HG03025 (cell line): ENCODE data around the gene CD47.

Experiments used
- ATAC-seq: cut with Tn5 transposase; IDR thresholded peaks from one replicate; pipeline ENCODE4 v1.9.1; 2021; ENCODE audit warnings: mild to moderate bottlenecking, moderate library complexity; ENCODE audit not compliant: unreplicated experiment, low FRiP score

CD47 gene

GRCh38 chr3:108060331-108060730 is 30.5 kb downstream of the CD47 start:
- ATAC-seq: no peak

- no peak for ATAC-seq
Measured at GRCh38 chr3:108055931-108056330, 34.9 kb downstream of the CD47 start.

- no peak for ATAC-seq
Measured at GRCh38 chr3:108054935-108055334, 35.9 kb downstream of the CD47 start.

DNA sequence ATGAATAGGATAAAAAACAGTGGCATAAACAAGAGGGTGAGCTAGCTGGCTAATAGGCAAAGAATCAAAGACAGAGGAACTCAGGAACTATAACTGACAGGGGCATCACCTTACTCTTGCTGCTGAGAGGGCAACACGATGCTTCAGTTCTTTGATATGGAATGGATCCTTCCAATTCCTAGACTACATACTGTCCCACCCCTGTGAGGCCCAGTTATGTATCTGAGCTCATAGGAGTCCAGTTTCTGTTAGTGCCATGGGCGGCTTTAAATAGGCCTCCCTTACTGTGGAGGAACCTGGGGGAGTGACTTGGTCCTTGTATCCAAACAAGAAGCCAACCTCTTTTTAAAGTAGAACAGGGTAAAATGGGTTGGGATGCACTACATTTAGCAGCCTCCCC is 37.3 kb downstream of the CD47 start:
- no peak for ATAC-seq

GRCh38 chr3:108053067-108053466 is 37.8 kb downstream of the CD47 start:
- ATAC-seq: no peak

DNA sequence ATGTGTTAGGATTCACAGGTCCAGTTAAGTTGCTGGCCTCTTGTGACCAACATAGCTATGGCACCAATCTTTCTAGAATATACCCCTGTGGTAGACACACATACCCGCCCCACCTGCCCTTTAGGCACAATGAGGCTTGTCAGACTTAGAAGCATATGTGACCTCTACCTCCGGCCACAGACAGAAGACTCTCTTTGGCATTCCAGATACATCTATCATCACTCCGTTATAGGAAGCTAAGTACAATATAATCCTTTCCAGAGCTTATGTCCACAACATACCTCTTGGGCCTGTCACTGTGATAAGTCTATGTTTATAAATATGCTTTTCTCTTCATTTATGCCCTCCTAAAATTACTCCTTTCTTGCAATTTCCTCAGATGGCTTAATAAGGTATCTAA is 39.8 kb downstream of the CD47 start:
- no peak for ATAC-seq

DNA sequence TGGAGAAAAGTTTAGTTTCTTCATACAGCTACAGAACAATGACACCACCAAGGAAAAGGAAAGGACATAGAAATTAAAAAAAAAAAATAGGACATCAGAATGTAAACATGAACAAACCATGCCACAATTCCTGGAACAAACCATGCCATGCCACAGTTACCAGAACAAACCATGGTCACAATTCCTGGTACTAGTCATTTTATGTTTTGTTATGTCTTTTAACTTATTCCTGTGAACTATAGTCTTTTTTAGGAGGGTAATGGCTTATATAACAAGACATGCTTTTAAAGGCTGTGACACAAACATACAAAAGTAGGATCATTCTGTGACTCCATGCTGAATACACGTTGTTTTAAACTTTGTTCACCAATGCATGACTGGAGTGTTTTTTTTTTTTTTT is 42.8 kb downstream of the CD47 start:
- ATAC-seq: no peak

DNA sequence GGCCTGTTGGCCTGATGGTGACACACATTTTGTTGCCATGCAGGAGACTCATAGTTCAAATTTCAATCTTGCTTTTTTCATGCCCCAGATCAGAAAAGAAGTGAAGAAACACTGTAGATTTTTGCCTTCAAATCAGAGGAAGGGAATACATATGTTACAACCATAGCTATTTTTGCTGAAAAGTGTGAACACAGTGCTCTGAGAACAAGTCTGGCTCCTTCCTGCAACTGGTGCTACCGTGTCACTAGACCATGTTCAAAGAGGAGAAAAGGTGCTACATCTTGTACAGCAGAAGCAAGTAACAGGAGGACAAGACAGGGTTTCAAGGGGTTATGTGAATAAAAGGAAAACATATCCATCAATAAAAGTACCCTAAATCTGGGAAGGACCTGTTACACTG is 44.6 kb downstream of the CD47 start:
- ATAC-seq: no peak

DNA sequence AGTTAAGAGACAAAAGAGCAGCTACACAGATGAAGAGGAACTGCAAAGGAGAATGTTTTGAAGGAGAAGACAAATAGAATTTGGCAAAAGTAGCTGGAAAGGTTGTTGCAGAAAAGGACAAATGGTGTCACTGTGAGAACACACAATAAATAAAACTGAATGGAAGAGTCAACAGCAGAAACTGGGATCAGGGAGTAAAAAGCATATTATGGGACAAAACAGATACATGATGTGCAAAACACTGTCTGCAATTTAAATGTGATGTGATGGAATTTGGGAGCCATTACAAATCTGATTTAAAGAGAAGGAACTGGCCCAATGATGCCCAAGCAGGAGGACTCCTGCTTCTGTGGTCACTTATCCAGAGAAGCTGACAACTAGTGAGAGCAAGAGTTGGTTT is 46.1 kb downstream of the CD47 start:
- ATAC-seq: no peak

GRCh38 chr3:108042300-108042699 is 48.5 kb downstream of the CD47 start:
- ATAC-seq: no peak

GRCh38 chr3:108041253-108041652 is 49.6 kb downstream of the CD47 start:
- ATAC-seq: no peak

DNA sequence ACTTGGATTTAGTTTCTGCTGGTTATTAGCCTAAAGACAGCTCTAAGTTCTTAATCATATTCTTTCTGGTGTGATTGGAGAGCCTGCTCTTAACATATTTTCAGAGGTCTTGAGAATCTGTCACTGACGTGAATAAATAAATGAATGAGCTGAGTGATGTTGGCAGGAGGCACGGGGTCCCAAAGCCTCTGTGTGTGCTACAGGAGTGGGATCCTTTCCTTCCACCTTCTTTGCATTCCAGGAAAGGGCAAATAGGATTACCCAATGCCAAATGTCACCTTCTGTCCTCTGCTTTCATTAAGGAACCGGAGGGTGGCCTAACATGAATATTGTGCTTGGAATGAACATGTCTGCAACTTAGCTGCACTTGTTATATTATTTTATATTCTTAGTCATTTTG is 53.1 kb downstream of the CD47 start:
- no peak for ATAC-seq

- ATAC-seq: no peak
Measured at GRCh38 chr3:108036984-108037741, 53.7 kb downstream of the CD47 start.

GRCh38 chr3:108036401-108036800 is 54.4 kb downstream of the CD47 start:
- ATAC-seq: no peak

DNA sequence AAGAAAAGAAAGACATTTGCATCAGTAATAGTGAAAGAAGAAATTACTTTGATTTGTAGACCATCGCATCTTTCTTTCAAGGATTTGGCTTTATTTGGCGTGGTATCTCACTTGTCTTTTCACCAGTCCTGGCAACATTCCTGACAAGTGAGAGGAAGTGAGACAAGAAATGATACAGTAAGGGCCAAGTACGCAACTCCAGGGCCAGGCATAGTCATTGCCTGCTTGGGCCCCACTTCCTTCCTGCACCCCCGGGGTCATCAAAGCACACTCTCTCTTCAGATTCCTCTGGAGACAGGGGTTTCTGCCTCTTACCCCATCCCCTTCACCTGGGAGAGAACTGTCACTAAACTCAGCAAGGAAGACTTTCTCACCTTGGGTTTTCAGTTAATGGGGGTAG is 55.1 kb downstream of the CD47 start:
- ATAC-seq: no peak

- no peak for ATAC-seq
Measured at GRCh38 chr3:108031895-108032294, 58.9 kb downstream of the CD47 start.

DNA sequence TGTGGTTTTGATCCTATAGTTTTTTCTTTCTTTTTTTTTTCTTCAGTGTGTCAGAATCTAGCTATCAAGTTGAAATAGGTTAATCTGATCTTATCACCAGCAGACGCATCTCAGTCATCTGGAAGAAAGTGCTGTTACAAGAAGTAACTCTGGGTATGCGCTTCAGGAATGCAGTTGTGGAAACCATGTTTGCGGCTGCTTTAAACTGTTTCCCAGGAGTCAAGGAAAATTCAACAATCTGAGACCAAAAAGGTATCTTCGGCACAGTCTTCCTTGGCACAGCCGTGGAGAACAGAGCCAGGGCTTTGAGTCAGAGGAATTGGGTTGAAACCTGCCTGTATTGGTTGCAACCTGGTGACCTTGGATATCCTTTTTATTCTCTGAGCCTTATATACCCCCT is 59.9 kb downstream of the CD47 start:
- ATAC-seq: no peak

- no peak for ATAC-seq
Measured at GRCh38 chr3:108029466-108029865, 61.4 kb downstream of the CD47 start.

- no peak for ATAC-seq
Measured at GRCh38 chr3:108028896-108029295, 61.9 kb downstream of the CD47 start.

DNA sequence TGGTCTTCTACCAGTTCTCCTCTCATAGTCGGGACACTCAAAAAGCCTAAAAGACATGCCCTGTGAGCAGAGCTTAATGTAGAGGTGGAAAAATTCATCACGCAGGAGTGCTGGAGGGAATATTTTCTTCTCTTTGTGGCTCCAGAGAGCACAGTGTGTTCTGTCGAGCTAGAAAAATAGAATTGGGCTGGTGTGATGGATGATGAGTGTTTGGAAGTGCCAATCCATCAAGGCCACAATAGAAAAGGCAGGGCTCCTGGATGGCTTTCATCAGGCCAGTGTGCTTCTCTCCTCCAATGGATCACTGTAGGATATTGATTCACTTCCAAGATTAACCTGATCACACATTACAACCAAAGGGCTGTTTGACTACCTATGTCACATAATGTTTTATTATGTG is 65.7 kb downstream of the CD47 start:
- ATAC-seq: no peak

DNA sequence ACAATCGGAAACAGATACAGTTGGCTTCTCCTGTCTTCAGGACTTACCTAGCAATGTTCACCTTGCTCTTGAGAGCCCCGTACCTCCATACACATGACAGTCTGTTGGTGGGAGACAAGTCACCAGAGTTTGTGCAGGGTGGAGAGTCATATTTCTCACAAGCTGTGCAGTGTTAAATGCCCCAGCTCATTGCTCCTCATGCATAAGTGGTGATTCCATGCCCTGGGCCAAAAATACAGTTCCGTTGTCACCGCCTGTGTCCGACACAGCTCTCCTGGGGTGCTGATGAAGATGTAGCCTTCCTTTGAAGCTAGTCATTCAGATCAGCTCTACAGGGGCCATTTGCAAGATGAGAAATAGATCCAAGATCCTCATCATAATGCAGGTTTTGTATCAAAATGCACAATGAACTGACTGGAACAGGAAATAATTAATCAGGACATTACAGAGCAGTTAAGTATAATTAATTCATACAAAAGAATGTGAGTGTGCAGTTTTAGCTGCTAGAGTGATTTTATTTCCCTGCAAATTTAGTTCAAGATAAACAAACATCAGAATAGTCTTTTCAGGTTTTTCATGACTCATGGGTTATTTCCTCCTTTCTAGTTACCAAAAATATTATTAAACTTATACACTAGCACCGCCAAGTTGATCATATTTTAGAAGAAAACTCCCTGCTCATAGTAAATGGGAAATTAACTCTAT is 66.5 kb downstream of the CD47 start:
- no peak for ATAC-seq
